DMS114 treated with DMSO at 0.1 percent for 48 hours (cell line): ENCODE data around the gene TTYH1.

Source experiments
- DNase-seq: peaks from one replicate; lab custom pipeline; 2025; ENCODE audit not compliant: unreplicated experiment; lab: John Stamatoyannopoulos, UW

Gene TTYH1

DNA sequence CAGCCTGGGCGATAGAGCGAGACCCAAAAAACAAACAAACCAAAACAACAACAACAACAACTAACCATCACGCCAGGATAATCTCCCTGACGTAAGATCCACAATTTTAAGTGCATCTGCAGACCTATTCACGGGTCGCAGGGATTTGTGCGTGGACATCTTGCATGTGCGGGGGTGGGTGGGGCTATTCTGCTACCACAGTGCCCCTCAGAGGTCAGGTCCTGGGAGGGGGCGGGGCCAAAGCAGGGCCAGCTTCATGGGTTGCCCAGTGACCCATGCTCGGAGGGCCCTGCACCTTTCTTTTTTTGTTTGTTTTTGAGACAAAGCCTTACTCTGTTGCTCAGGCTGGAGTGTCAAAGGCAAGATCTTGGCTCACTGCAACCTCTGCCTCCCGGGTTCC lies 60.4 kb downstream of the TTYH1 start:
- DNase-seq = no peak

DNA sequence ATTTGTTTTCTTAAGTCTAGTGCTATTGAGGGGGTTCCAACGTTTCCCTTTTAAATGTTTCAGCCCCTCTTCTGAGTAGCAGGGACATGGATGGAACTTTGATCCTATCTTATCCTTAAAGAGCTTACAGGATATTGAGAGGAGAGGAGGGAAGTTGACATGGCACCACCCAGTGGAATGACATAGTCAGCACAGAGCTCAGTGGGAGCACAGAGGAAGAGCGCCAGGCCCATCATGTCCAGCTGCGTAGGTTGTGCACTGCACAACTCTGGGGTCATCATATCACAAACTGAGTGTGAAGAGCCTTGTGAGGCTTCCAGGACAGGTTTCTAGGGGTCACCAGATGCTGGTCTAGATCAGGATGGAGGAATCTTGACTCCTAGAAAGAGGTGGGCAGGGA lies 62.4 kb downstream of the TTYH1 start:
- no peak for DNase-seq

DNA sequence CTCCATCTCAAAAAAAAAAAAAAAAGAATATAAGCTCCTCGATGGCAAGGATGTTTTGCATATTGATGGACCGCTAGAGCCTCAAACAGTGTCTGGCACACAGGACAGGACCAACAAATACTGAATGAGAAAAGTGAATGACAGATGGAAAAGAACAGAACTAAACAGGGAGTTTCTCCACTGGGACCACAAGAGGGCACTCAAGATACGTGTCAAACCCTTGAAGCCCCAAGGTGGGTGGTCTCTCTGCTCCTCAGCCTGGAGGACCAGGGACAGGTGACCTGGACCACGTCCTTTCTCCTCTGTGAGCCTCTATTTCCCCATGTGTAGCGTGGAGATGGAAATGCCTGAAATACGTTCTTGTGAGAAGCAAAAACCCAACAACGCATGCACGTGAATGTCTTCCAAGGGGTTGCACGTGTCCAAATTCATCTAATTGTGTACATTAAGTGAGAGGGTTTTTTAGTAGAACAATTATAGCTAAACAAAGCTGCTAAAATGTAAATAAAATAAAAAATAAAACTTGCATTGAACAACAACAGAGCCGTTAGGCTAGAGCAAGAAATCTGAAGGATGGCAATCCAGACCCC lies 63.5 kb downstream of the TTYH1 start:
- peak; percentile 68 for DNase-seq

DNA sequence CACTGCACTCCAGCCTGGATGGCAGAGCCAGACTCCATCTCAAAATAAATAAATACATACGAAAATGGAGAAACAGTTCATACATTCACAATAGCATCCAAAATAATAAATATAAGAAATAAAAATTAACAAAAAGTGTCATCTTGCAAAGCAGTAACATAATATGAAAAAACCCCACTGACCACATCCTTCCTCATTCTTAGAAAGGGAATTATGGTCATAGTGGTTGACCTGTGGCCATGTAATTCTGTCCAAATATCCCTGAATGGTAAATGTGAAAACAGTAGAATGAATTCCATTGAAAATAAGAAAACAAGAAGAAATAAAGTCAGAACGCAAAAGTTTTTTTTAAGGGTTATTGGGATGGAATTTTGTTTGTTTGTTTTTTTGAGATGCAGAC lies 64.8 kb downstream of the TTYH1 start:
- no peak for DNase-seq

DNA sequence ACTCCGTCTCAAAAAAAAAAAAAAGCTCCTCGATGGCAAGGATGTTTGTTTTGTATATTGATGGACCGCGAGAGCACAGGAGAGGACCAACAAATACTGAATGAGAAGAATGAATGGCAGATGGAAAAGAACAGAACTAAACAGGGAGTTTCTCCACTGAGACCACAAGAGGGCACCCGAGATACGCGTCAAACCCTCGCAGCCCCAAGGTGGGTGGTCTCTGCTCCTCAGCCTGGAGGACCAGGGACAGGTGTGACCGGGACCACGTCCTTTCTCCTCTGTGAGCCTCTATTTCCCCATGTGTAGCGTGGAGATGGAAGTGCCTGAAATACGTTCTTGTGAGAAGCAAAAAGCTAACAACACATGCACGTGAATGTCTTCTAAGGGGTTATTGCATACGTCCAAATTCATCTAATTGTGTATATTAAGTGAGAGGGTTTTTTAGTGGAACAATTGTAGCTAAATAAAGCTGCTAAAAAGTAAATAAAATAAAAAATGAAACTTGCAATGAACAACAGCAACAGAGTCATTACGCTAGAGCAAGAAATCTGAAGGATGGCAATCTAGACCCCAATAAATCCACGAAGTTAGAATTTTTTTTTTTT lies 66.2 kb downstream of the TTYH1 start:
- DNase-seq = peak; percentile 75

DNA sequence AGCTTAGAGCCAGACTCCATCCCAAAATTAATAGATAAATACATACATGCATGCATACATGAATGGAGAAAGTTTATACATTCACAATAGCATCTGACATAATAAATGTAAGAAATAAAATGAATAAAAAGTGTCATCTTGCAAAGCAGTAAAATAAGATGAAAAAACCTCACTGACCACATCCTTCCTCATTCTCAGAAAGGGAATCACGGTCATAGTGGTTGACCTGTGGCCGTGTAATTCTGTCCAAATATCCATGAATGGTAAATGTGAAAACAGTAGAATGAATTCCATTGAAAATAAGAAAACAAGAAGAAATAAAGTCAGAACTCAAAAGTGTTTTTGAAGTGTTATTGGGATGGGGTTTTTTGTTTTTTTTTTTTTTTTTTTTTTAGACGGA lies 67.6 kb downstream of the TTYH1 start:
- DNase-seq = no peak

DNA sequence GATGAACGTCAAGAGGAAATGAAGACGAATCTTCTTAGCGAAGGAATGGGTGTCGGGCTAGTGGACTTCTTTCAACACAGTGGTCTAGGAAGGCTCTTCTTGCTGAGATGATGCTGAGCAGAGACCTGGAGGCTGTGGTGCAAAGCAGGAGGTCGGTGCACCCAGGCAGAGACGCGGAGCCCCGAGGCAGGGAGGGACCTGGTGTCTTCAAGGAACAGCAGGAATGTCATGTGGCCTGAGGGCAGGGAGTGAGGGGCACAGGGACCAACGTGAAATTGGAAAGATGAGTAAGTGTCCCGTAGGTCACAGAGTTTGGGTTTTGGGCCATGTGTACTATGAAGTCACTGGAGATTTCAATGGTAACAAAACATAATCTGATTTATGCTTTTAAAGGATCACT lies 69.2 kb downstream of the TTYH1 start:
- DNase-seq = no peak

DNA sequence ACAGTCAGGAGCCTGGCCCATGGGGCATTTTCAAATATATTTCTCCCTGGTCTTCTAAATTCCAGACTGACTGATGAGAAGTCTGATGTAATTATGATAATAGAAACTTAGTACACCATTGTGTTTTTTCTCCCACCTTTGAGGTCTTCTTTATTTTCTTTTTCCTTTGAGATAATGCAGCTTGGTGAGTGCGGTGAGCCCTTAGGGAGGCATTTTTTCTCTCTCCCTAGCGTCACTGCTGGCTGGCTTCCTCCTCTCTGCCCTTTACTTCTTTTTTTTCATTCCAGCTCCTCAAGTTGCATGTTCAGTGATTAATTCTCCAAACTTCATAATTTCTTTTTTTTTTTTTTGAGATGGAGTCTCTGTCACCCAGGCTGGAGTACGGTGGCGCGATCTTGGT lies 70.6 kb downstream of the TTYH1 start:
- no peak for DNase-seq
